GM12878 (cell line): Measurements from ENCODE around the gene JPH4.

Experiments used
- CTCF ChIP-seq, 3 experiments: IDR thresholded peaks in 2 of 3; conservative IDR thresholded peaks in 1 of 3; 2 replicates each; pipeline ENCODE4 v1.5.1; 2011; ENCODE audit warnings: low read depth in 3 of 3, low read length in 3 of 3, mild to moderate bottlenecking in 3 of 3, control low read depth in 2 of 3, moderate library complexity in 2 of 3, inconsistent platforms in 1 of 3, mixed read lengths in 1 of 3; ENCODE audit not compliant: control insufficient read depth in 2 of 3, insufficient read depth in 1 of 3; ENCODE audit errors: extremely low read depth in 1 of 3
- EZH2 ChIP-seq: IDR thresholded peaks from 2 replicates; pipeline ENCODE4 v1.6.1; 2012; ENCODE audit warnings: low read depth, mild to moderate bottlenecking, control low read depth, inconsistent platforms, low read length, borderline replicate concordance; ENCODE audit not compliant: control insufficient read depth
- FOXM1 ChIP-seq: IDR thresholded peaks from 2 replicates; pipeline ENCODE4 v1.6.1; 2012; ENCODE audit warnings: low read depth, mild to moderate bottlenecking, inconsistent platforms, low read length, moderate library complexity
- JUND ChIP-seq: IDR thresholded peaks from 2 replicates; pipeline ENCODE4 v1.6.1; 2012; ENCODE audit warnings: low read depth, mild to moderate bottlenecking, low read length, improper control_type of control experiment, moderate library complexity
- POLR2AphosphoS5 ChIP-seq: IDR thresholded peaks from 2 replicates; pipeline ENCODE4 v1.6.1; 2011; ENCODE audit warnings: mild to moderate bottlenecking, low read length, inconsistent platforms
- PRDM15 ChIP-seq: fragments of 450-650 bp; formaldehyde crosslinking; IDR thresholded peaks from 2 replicates; pipeline ENCODE4 v1.4.0; 2020; ENCODE audit warnings: mild to moderate bottlenecking, moderate library complexity
- TF ChIP-seq, protein P1 (sequence below): fragments of 450-650 bp; IDR thresholded peaks from 2 replicates; pipeline ENCODE4 v1.6.1; 2018; ENCODE audit warnings: mild to moderate bottlenecking, low read depth, moderate library complexity; ENCODE audit not compliant: partially characterized antibody

DNA sequence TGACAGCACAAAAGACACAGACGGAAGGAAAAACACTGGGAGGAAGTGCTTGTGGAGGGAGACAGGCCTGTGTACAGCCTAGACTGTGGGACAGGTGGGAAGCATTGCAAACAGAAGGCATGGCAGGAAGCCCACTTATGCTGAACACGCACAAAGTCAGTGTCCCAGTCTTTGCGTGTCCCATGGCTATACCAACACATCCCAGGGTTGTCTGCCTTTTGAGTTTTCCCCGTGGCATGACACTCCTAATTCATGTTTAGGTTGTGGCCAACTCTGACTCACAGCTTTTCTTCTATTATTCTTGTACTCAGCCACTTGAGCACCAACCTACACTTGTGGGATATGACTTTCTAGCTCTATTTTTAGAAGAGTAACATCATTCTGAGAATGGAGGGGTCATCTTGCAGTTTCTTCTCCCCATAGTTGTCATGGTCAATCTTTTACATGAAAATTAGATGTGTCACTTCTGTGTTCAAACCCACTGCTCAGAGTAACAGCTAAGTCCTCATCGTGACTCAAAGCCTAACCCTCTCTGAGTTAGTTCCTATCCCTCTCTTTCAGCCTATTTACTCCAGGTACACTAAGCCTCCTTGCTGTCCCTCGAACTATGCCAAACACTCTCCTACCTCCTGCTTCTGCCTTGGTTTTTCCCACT lies 27.5 kb upstream of the JPH4 start:
- TF ChIP-seq CTCF (IDR thresholded peaks at IDR 0.05 in 2 of 3, conservative IDR thresholded peaks at IDR 0.05 in 1 of 3; ENCODE audit: control insufficient read depth in 2 of 3, extremely low read depth in 1 of 3, insufficient read depth in 1 of 3, low read depth in 3 of 3, low read length in 3 of 3) (no peak), JUND (peak; percentile 76; the same call in 1 of the 2 replicates), EZH2 (no peak), FOXM1 (peak; percentile 95), PRDM15 (no peak), POLR2AphosphoS5 (peak; percentile 32; the same call in 1 of the 2 replicates)
- TF ChIP-seq, protein P1, sequence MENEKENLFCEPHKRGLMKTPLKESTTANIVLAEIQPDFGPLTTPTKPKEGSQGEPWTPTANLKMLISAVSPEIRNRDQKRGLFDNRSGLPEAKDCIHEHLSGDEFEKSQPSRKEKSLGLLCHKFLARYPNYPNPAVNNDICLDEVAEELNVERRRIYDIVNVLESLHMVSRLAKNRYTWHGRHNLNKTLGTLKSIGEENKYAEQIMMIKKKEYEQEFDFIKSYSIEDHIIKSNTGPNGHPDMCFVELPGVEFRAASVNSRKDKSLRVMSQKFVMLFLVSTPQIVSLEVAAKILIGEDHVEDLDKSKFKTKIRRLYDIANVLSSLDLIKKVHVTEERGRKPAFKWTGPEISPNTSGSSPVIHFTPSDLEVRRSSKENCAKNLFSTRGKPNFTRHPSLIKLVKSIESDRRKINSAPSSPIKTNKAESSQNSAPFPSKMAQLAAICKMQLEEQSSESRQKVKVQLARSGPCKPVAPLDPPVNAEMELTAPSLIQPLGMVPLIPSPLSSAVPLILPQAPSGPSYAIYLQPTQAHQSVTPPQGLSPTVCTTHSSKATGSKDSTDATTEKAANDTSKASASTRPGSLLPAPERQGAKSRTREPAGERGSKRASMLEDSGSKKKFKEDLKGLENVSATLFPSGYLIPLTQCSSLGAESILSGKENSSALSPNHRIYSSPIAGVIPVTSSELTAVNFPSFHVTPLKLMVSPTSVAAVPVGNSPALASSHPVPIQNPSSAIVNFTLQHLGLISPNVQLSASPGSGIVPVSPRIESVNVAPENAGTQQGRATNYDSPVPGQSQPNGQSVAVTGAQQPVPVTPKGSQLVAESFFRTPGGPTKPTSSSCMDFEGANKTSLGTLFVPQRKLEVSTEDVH = no peak
